GM21723 (cell line): ENCODE measurements around the gene ARMC3.
"Not testable (repeated sequence)": the region's sequence is repeated elsewhere in the genome, so short reads cannot be mapped to it uniquely, and the experiment has no call there.

Source experiments
- ATAC-seq: cut with Tn5 transposase; IDR thresholded peaks from one replicate; pipeline ENCODE4 v1.9.1; 2021; ENCODE audit warnings: mild to moderate bottlenecking, moderate library complexity; ENCODE audit not compliant: unreplicated experiment

The ARMC3 gene, protein sequence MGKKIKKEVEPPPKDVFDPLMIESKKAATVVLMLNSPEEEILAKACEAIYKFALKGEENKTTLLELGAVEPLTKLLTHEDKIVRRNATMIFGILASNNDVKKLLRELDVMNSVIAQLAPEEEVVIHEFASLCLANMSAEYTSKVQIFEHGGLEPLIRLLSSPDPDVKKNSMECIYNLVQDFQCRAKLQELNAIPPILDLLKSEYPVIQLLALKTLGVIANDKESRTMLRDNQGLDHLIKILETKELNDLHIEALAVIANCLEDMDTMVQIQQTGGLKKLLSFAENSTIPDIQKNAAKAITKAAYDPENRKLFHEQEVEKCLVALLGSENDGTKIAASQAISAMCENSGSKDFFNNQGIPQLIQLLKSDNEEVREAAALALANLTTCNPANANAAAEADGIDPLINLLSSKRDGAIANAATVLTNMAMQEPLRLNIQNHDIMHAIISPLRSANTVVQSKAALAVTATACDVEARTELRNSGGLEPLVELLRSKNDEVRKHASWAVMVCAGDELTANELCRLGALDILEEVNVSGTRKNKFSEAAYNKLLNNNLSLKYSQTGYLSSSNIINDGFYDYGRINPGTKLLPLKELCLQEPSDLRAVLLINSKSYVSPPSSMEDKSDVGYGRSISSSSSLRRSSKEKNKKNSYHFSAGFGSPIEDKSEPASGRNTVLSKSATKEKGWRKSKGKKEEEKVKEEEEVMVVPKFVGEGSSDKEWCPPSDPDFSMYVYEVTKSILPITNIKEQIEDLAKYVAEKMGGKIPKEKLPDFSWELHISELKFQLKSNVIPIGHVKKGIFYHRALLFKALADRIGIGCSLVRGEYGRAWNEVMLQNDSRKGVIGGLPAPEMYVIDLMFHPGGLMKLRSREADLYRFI

DNA sequence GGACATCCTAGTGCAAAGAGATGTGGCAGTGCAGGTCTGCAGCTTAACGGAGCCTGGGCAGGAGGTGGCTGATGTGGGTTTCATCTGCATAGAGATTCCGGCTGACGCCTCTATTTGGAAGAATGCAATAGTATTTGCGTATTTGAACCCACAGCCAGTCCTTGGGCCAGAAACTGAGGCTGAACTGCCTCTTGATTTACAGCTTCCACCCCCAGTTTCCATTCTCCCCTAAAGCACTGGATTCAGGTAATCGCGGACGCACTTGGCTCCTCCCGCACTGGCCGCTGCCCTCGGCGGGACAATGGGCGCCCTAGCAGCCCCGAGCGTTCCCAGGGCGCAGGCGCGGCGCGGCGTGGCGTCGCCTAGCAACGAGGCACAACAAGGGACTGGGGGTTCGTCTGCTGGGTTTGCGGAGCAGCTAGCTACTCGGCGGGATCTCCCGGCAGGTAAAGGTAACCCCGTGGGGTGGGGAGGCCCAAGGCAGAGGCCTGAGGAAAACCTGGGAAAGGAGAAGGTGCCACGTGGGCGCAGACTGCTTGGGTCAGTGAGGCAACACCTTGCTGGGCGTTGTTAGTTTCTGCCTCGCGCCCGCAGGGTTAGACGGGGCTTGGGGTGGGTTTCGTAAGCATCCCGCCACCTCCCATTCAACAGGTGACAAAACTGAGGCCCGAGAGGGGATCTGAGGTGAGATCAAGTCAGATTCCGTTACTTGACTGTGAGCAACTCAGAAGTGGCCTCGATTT lies at the start of gene ARMC3:
TSS of gene ARMC3 (plus strand) at position 393 of the 743 bp plus-strand sequence. CDS start 3,944 bp downstream, outside the sequence.
- peak; percentile 89 for ATAC-seq

DNA sequence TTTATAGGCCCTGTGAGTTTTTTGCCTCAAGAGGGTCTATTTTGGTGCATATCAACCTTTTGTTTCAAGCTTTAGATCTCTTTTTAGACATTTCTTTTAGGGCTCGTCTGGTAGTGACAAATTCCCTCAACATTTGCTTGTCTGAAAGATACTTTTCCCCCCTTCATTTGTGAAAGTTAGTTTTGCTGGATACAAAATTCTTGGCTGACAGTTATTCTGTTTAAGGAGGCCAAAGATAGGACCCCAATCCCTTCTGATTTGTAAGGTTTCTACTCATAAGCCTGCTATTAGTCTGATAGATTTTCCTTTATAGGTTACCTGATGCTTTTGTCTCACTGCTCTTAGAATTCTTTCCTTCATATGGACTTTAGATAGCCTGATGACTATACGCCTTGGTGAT lies 36.1 kb upstream of the ARMC3 start:
- no peak for ATAC-seq

DNA sequence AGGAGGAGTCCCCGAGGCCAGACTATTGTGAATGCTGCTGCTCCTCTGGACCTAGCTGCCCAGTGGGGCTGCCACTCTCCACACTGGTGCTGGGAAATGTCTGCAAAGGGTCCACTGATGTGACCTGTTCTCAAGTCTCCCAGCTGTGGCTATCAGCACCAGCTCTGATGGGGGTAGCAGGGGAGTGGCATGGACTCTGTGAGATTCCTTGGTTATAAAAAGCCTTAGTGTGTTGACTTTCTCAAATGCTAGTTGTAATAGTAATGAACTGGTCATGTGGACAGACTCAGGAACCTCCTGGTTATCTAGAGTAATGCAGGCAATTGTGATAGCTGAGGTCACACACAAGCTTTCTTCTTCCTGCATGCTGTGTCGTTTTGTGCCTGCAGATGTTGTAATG lies 34.1 kb upstream of the ARMC3 start:
- no peak for ATAC-seq

DNA sequence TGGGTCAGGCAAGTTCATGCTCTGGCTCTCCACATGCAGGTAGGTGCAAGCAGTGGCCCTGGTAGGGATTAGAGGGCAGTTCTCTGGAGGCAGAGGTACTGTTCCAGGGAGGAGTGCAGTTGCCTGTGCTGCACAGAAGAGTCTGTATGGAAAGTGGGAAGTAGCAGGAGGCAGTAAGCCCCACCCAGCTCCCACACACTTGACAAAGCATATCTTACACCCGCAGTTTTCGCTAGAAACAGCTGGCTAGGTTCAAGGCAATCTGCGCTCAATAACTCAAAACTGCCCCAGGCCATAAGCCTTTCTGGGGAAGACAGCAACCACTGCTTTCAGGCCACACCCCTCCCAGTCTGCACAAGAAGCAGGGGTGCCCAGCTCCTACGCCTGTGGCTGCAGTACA lies 33.1 kb upstream of the ARMC3 start:
- ATAC-seq: no peak

DNA sequence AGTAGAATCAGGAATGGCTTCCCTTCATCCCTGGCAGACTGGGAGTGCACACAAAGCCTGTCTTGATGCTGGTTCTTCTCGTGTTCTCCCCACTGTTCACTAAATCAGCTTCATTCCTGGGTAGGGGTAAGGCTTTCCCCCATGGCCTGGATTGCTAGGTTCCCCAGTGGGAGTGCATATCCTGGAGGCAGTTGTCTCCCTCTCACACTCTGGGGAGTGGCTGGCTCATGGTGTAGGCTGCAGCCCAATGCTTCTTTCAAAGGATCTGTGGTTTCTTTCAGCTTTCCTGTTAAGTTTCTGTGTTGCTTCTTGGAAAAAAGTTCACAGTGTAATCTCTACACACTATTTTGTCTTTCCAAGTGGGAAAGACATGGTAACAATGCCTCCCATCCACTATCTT lies 32.6 kb upstream of the ARMC3 start:
- no peak for ATAC-seq

DNA sequence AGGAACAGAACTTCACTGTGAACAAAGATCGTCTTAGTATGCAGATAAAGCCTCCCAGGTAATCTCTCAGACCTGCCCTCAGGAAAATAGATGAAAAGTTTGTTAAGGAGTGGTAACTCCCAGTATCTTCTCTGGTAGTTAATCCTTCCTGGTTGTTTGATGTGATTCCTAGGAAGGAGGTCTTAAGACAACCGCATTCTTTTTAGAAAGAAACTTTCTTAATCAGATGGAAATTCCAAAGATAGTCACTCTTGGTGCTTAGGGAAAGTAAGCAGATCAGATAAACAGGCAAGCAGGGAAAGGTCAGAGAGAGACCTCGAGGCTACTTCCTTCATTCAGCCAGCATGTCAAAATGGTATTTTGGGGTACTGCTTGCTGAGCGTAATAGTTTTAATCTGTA lies 30.5 kb upstream of the ARMC3 start:
- ATAC-seq: no peak

DNA sequence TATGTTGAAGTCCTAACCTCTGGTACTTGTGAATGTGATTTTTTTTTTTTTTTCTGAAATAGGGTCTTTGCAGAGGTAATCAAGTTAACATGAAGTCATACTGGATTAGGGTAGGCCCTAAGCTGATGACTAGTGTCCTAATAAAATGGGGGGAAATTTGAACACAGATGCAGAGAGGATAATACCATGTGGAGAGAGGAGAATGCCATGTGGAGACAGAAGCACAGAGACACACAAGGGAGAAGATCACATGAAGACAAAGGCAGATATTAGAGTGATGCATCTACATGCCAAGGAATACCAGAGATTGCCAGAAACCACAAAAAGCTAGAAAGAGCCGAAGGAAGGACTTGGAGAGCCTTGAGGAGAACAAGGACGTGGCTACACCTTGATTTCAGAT lies 28.5 kb upstream of the ARMC3 start:
- ATAC-seq: no peak

DNA sequence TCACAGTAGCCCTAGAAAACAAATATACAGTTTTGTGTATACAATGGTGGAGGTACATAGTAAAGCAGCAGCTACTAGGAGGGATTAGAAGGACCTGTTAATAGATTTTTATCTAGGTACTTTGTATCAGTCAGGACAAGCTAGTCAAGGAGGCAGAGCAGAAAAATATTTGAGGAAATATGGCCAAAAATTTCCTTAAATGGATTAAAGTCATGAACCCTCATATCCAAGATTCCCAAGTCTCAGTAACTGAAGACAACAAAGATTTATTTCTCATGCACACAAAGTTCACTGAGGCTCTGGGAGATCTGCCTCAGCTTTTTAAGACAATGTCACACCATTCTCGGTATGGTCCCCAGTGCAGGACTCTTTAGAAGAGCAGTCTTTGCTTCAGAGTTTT lies 28.1 kb upstream of the ARMC3 start:
- no peak for ATAC-seq

DNA sequence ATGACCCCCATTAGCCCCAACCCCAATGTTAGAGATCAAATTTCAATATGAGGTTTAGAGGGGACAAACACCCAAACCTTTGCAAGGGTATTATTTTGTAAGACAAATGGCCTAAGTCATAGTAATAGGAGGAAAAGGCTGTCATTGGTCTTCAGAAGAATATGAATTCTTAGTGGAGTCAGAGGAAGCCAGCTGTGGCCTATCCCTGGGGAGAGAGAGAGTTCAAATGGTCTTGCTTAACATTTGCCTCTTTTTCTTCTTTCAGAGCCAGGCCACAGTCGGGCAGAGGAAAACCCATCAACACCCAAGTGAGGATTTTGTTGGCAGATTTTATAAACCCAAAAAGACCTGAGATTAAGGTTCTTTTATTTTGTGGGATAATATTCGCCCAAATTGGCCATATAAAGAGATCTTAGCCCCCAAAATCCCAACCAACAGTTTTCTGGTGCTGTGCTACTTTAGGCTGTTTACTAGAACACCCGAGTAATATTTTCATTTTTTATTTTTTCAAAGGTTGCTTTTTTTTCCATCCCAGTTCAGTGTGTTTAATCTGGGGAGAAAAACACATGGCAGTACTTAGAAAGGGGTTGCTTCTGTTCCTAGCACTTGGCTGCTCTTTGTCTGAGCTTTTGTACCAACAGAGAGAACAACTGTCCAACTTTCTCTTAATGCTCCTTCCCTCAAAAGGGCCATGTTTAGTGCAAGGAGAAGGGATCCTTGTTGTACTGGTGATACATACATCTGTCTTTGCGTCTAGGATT lies 26.8 kb upstream of the ARMC3 start:
- no peak for ATAC-seq

DNA sequence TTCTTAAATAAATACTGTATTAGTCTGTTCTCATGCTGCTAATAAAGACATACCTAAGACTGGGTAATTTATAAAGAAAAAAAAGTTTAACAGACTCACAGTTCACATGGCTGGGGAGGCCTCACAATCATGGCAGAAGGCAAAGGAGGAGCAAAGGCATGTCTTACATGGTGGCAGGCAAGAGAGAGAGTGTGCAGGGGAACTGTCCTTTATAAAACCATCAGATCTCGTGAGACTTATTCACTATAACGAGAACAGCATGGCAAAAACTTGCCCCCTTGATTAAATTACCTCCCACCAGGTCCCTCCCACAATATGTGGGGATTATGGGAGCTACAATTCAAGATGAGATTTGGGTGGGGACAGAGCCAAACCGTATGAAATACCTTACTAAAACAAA lies 25.7 kb upstream of the ARMC3 start:
- ATAC-seq: not testable (repeated sequence)

DNA sequence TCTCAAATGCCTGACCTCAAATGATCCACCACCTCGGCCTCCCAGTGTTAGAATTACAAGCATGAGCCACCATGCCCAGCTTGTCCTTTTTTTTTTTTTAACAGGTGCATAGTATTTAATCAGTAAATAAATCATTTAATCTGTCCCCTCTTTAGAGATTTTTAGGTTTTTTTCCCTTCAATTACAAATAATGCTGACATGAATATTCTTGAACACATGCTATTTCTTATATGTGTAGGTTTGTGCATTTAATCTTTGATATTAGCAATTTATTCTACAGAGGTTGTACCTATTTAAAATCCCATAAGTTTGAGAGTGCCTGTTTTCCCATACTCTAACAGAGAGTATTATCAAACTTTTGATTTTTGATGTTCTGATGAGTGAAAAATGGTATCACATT lies 24.2 kb upstream of the ARMC3 start:
- no peak for ATAC-seq

DNA sequence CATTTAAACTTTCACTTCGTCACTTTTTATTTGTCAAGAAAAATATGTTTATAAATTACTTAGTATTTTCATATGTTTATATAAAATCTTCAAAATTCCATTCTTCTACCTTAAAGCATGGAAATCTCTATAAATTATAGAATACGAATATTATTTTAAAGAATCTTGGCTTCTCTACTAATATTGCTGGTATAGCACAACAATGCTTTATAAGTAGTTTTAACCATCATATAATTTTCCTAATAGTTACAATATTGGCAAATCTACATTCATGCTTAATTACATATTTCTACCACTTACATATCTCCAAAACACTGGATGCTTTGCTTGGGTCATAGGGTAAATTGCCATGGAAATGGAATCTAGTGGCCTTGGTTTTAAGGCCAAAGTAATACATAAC lies 21.1 kb upstream of the ARMC3 start:
- ATAC-seq: no peak

DNA sequence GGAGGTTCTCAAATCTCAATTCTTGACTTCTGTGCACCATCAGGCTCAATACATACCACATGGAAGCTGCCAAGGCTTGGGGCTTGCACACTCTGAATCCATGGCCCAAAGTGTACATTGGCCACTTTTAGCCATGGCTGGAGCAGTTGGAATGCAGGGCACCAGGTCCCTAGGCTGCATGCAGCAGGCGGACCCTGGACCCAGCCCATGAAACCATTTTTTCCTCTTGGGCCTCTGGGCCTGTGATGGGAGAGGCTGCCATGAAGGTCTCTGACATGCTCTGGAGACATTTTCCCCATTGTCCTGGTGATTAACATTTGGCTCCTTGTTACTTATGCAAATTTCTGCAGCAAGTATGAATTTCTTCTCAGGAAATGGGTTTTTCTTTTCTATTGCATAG lies 19.0 kb upstream of the ARMC3 start:
- no peak for ATAC-seq

DNA sequence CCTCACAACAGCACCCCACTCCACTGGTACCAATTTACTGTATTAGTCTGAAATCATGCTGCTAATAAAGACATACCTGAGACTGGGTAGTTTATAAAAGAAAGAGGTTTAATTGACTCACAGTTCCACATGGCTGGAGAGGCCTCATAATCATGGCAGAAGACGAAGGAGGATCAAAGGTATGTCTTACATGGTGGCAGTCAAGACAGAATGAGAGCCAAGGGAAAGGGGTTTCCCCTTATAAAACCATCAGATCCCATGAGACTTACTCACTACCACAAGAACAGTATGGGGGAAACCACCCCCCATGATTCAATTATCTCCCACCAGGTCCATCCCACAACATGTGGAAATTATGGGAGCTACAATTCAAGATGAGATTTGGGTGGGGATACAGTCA lies 18.2 kb upstream of the ARMC3 start:
- not testable (repeated sequence) for ATAC-seq

DNA sequence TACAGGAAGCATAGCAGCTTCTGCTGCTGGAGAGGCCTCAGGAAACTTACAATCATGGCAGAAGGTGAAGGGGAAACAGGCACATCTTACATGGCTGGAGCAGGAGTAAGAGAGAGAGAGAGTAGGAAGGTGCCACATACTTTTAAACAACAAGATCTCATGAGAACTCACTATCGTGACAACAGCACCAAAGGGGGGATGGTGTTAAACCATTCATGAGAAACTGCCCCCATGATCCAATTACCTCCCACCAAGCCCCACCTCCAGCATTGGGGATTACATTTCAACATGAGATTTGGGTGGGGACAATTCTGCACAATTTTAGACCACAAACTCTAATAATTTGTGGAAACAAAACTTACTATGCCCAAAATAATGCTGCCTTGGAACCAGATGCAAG lies 16.8 kb upstream of the ARMC3 start:
- ATAC-seq: no peak

DNA sequence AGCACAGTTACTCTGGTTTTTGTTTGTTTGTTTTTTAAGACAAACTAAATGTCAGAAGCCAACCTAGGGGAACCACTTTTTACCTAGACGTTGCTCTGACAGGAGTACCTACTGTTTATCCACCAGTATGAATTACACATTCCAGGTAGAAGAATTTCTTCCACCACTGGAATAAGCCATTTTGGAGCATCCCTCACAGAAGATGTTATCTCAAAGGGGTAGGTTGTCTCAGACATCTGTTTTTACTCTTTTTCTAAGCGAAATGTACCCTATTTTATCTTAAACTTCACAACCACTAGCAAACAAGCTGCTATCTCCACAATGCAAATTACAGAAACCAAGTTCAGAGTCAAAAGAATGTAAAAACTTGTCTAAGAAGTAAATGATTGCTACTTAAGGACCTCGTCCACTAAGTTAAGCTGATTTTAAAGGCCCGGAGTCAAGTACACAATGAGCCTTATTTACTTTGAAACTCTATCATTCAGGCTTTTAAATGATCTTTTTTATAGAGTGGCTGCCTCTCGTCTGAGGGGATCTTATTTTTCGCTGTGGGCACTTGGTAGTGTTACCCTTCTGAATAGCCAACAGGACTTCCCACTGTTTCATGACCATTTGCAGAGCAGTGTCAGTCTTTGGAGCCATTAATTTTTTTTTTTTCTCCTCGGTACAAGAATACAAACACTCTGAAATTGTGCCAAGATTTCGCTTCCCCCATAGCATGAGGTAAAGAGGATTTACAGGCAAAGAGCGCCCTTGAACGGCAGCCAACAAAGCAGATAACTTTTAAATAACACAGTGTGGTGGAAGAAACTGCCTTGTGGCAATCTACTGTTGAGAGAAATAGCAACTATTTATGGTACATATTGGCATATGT lies 15.7 kb upstream of the ARMC3 start:
- no peak for ATAC-seq

DNA sequence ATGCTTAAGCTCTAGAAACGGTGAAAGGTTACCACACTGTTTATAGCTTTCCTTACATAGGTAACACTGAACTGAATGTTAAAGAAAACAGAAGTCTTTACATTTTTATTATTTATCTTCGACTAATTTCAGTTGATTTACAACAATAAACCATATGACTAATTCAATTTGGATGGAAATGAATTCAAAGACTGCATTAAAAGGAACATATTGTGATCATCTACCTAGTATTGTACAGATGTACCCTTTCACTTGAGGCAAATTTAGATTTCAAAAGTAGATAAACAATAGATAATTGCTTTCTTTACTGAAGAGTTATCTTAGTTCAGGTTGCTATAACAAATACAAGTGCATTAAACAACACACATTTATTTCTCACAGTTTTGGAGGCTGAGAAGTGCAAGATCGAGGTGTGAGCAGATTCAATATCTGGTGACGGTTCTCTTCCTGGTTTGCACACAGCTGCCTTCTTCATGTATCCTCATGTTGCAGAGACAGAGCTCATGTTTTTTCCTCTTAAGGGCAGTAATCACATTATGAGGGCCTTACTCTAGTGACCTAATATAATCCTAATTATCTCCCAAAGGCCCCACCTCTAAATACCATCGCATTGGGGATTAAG lies 15.0 kb upstream of the ARMC3 start:
- no peak for ATAC-seq

DNA sequence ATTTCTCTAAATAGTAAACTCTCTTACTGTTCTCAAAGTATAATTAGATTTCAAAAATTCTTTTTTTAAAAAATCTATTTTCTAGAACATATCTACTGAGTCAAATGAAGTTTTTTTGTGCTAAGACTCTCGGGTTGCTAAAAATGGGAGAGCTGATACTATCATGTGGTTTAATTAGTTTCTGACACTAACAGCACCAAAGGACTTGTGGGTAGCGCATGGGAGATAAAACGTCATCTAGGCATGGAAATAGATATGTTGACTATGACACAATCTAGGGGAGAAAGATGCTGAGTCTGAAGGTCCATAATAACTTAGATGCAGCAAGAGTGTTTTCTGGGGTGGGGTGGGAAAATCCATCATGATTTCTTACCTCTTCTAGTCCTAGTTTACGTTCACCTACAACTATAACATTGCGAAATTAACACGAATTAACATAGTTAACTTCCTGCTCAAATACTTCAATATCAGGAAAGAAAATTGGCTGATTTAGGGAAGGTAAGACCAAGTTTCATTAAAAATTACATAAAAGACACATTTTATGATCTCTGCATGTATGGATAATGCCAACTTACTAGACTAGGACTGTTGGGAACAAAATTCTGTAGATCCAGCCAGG lies 14.3 kb upstream of the ARMC3 start:
- no peak for ATAC-seq

DNA sequence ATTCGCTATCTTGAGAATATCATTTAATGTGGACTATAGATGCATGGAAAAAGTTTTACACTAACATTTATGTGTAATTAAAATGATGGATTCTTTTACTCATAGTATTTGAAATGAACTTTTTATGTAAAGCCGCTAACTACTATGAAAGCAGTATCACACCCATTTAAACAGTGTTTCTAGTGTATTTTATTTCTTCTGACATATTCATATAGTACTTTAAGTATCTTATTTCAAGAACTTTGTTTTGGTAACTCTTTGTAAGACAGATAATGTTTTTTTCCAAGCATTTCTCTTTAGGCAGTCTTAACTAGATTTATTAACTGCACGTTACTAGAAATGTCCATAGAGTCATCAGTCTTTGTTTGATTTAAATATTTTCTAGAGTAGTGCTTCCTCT lies 12.5 kb upstream of the ARMC3 start:
- ATAC-seq: no peak
